ENCODE data around the gene CCDC97. TPM values are rescaled to one million over a fixed set of nuclear protein-coding genes. Genes with fewer than 3 reads are reported as not detected.

Gene CCDC97
- total RNA-seq, 4 donors from 2014 or later, result 13.4 to 30.0 (median 18.5) TPM

GRCh38 chr19:41305927-41306793 lies 3.8 kb upstream of the CCDC97 start:
- DNase-seq (ENCODE audit: low spot score in 2 of 2), result no peak
- WGBS, result 80% methylated on average over 13 of the region's 13 CpGs
- no peaks in the 10 kb centered on the region for H3K9me3 ChIP-seq
- H3K27ac ChIP-seq, result no peak overlapping the region
- no peaks in the 10 kb centered on the region for H3K27me3 ChIP-seq
- peaks cover 38% of the 10 kb centered on the region for H3K4me1 ChIP-seq
- TF ChIP-seq EP300 (IDR thresholded peaks at IDR 0.05) (no peak), POLR2AphosphoS5 (IDR thresholded peaks at IDR 0.05) (no peak), CTCF (IDR thresholded peaks at IDR 0.05) (no peak)
- H3K36me3 ChIP-seq, result peaks cover 61% of the 10 kb centered on the region
- H3K4me3 ChIP-seq, result no peak overlapping the region

GRCh38 chr19:41307090-41307875 lies 2.7 kb upstream of the CCDC97 start:
- Histone ChIP-seq H3K4me3 (no peak overlapping the region), H3K27ac (peak overlapping the region; percentile 98), H3K36me3 (peaks cover 50% of the 10 kb centered on the region), H3K9me3 (no peaks in the 10 kb centered on the region), H3K27me3 (no peaks in the 10 kb centered on the region), H3K4me1 (peaks cover 38% of the 10 kb centered on the region)
- TF ChIP-seq POLR2AphosphoS5 (IDR thresholded peaks at IDR 0.05) (no peak), POLR2A (IDR thresholded peaks at IDR 0.05) (no peak), CTCF (IDR thresholded peaks at IDR 0.05) (no peak), EP300 (IDR thresholded peaks at IDR 0.05) (no peak)
- DNase-seq (ENCODE audit: low spot score in 2 of 2), result no peak
- WGBS, result 59% methylated on average over 8 of the region's 8 CpGs

GRCh38 chr19:41307954-41308449 lies 2.0 kb upstream of the CCDC97 start:
- WGBS, result 34% methylated on average over 3 of the region's 4 CpGs
- Histone ChIP-seq H3K36me3 (peaks cover 49% of the 10 kb centered on the region), H3K27me3 (no peaks in the 10 kb centered on the region), H3K27ac (peak overlapping the region; percentile 98), H3K4me1 (peaks cover 40% of the 10 kb centered on the region), H3K9me3 (no peaks in the 10 kb centered on the region), H3K4me3 (no peak overlapping the region)
- TF ChIP-seq POLR2AphosphoS5 (IDR thresholded peaks at IDR 0.05) (no peak), POLR2A (IDR thresholded peaks at IDR 0.05) (no peak), EP300 (IDR thresholded peaks at IDR 0.05) (no peak), CTCF (IDR thresholded peaks at IDR 0.05) (no peak)
- DNase-seq (ENCODE audit: low spot score in 2 of 2), result no peak

GRCh38 chr19:41308450-41309179 lies 1.4 kb upstream of the CCDC97 start:
- DNase-seq (ENCODE audit: low spot score in 2 of 2), result peak; percentile 96 to 97
- TF ChIP-seq POLR2A (IDR thresholded peaks at IDR 0.05), result no peak
- no peak for TF ChIP-seq EP300 (IDR thresholded peaks at IDR 0.05)
- TF ChIP-seq CTCF (IDR thresholded peaks at IDR 0.05), result peak; percentile 91 to 98
- peak in 2 of 3 donors; percentile 35 to 76 for TF ChIP-seq POLR2AphosphoS5 (IDR thresholded peaks at IDR 0.05)
- peaks cover 48% of the 10 kb centered on the region for H3K36me3 ChIP-seq
- H3K27ac ChIP-seq, result peak overlapping the region; percentile 98
- no peaks in the 10 kb centered on the region for H3K27me3 ChIP-seq
- WGBS, result 16% methylated on average over 8 of the region's 8 CpGs
- no peaks in the 10 kb centered on the region for H3K9me3 ChIP-seq
- H3K4me1 ChIP-seq, result peaks cover 42% of the 10 kb centered on the region
- peak overlapping the region; percentile 85 for H3K4me3 ChIP-seq

Measured in suprapubic skin (tissue), 4 donors.